GM13977 (cell line): ENCODE data around the gene SPTBN5.

Source experiments
- DNase-seq: peaks from one replicate; pipeline ENCODE4 v3.0.0; 2012; ENCODE audit warnings: low spot score
- in situ Hi-C: fragments of 300-500 bp; cut with MboI; formaldehyde crosslinking; loops from one replicate; pipeline ENCODE4 v1.12.0; 2022; ENCODE audit warnings: low sequenced_read_pairs, low pct_unique_long_range_greater_than_20kb, mixed read lengths, inconsistent platforms; ENCODE audit not compliant: unreplicated experiment
- TF ChIP-seq, protein P1 (sequence below): IDR thresholded peaks from 2 replicates; pipeline ENCODE4 v1.5.1; 2012; ENCODE audit warnings: mild to moderate bottlenecking, control low read depth; ENCODE audit not compliant: insufficient read depth; ENCODE audit errors: extremely low read depth, missing control alignments

SPTBN5 gene

DNA sequence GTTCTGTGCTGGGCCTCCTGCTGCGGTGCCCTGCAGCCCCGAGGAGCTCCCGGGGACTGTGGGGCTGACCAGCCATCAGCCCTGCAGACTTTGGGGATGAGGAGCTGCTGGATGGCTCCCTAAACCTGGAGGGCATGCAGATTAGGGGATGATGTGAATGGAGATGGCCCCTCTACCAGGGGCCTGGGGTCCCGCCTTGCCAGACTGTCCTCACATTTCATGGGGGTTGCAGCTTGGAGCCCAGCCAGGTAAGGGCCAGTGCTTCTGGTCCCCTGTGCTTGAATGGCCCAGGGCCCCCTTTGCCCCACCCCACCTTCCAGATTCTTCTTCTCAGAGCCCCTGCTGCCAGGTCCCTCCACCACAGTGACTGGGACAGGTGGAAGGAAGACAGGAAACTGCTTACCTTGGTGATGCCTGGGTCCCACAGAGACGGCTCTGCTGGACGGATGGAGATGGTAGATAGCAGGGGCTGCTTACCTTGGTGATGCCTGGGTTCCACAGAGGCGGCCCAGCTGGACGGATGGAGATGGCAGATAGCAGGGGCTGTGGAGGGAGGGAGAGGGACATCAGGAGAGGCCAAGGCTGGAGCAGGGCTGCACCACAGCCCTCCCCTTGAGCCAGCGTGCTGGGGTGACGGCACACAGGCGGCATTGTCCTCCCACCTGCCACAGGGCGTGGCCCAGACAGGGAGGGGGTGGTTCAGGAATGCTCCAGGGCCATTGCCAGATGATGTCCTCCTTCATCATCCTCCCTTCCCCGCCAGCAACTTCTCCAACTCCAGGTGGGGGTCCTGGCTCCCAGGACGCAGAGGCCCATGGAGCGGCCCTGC lies at the start of gene SPTBN5:
TSS of gene SPTBN5 (minus strand) at position 632 of the 829 bp plus-strand sequence. CDS start at position 76, 556 bp downstream.
- DNase-seq = peak; percentile 25
- TF ChIP-seq, protein P1, sequence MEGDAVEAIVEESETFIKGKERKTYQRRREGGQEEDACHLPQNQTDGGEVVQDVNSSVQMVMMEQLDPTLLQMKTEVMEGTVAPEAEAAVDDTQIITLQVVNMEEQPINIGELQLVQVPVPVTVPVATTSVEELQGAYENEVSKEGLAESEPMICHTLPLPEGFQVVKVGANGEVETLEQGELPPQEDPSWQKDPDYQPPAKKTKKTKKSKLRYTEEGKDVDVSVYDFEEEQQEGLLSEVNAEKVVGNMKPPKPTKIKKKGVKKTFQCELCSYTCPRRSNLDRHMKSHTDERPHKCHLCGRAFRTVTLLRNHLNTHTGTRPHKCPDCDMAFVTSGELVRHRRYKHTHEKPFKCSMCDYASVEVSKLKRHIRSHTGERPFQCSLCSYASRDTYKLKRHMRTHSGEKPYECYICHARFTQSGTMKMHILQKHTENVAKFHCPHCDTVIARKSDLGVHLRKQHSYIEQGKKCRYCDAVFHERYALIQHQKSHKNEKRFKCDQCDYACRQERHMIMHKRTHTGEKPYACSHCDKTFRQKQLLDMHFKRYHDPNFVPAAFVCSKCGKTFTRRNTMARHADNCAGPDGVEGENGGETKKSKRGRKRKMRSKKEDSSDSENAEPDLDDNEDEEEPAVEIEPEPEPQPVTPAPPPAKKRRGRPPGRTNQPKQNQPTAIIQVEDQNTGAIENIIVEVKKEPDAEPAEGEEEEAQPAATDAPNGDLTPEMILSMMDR = no peak
- in situ Hi-C loops = no loop called here

DNA sequence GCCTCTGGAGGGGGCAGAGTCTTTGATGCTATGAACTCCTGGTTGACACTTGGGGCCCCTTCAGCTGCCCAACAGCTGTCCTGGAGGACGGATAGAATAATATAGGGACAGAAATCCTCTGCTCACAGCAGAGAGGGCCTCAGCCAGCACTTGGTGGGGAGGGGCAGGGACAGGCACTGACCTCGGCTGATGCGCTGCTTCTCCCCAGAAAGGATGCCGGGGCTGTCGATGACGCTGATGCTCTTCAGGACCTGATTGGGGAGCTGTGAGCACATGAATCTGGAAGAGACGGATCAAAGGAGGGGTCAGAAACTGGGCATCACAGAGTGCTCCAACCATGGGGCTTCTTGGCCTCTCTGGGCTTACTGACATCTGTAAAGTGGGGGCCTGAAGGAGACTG lies 49.0 kb upstream of the SPTBN5 start:
- TF ChIP-seq, protein P1 = no peak
- in situ Hi-C loops = no loop called here
- DNase-seq = no peak

GRCh38 chr15:41941644-41942415 lies 48.0 kb upstream of the SPTBN5 start:
- in situ Hi-C loops = no loop called here
- TF ChIP-seq, protein P1 = no peak
- DNase-seq = no peak

GRCh38 chr15:41940441-41940857 lies 46.6 kb upstream of the SPTBN5 start:
- TF ChIP-seq, protein P1 = no peak
- in situ Hi-C loops = no loop called here
- DNase-seq = no peak

DNA sequence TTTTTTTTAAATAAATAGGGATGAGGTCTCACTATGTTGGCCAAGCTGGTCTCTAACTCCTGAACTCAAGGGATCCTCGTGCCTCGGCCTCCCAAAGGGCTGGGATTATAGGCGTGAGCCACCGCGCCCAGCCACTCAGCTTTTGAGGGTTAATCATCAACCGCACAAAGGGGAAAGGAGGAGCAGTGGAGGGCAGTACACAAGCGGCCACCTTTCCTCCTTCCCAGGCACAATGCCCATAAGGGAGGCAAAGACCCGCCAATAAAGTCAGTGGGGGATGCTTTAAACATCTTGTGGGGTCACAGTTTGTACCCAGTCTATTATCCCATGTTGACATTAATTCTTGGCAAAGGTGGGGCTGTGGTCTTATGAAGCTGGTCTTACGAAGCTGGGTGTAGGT lies 46.1 kb upstream of the SPTBN5 start:
- no peak for DNase-seq
- TF ChIP-seq, protein P1 = no peak
- in situ Hi-C loops = no loop called here

DNA sequence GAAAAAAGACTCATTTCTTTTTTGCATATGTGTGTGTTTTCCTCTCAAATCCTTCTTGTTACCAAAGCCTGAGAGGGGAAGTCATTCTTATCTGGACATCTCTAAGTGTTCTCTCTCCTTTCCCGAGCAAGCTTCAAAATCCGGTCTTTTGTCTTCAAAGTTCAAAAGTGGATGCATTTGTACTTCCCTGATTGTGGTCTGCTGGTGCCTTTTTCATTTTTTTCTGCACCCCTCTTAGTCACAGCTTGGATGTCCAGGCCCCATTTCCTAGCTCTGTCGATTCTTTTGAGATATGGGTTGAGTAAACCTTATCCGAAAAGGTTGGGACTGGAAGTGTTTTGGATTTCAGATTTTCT lies 43.7 kb upstream of the SPTBN5 start:
- in situ Hi-C loops = no loop called here
- no peak for DNase-seq
- TF ChIP-seq, protein P1 = no peak
